GM21423 (cell line): ENCODE measurements around the gene PNMA6E.
A peak's percentile ranks its signal among the peaks of the same experiment; 100 is the strongest.

ENCODE experiments used
- ATAC-seq: cut with Tn5 transposase; IDR thresholded peaks from one replicate; pipeline ENCODE4 v1.9.1; 2021; ENCODE audit warnings: mild to moderate bottlenecking, moderate library complexity; ENCODE audit not compliant: unreplicated experiment

Gene PNMA6E

GRCh38 chrX:153438532-153438931 is 37.4 kb upstream of the PNMA6E start:
- no peak for ATAC-seq

- no peak for ATAC-seq
Observed at GRCh38 chrX:153435845-153436244, 34.7 kb upstream of the PNMA6E start.

GRCh38 chrX:153434801-153435200 is 33.7 kb upstream of the PNMA6E start:
- no peak for ATAC-seq

- no peak for ATAC-seq
Observed at GRCh38 chrX:153433781-153434285, 32.7 kb upstream of the PNMA6E start.

- no peak for ATAC-seq
Observed at GRCh38 chrX:153433161-153433680, 32.1 kb upstream of the PNMA6E start.

GRCh38 chrX:153430796-153431195 is 29.6 kb upstream of the PNMA6E start:
- no peak for ATAC-seq

- ATAC-seq: no peak
Observed at GRCh38 chrX:153426204-153426603, 25.1 kb upstream of the PNMA6E start.

- no peak for ATAC-seq
Observed at GRCh38 chrX:153423652-153424051, 22.5 kb upstream of the PNMA6E start.

- ATAC-seq: no peak
Observed at GRCh38 chrX:153421856-153422255, 20.7 kb upstream of the PNMA6E start.

GRCh38 chrX:153420851-153421599 is 19.9 kb upstream of the PNMA6E start:
- ATAC-seq: no peak

- no peak for ATAC-seq
Observed at GRCh38 chrX:153417637-153418036, 16.5 kb upstream of the PNMA6E start.

GRCh38 chrX:153416781-153417450 is 15.8 kb upstream of the PNMA6E start:
- no peak for ATAC-seq

GRCh38 chrX:153414856-153415510 is 13.8 kb upstream of the PNMA6E start:
- no peak for ATAC-seq

GRCh38 chrX:153413731-153414130 is 12.6 kb upstream of the PNMA6E start:
- no peak for ATAC-seq

GRCh38 chrX:153412746-153413720 is 11.9 kb upstream of the PNMA6E start:
- no peak for ATAC-seq

GRCh38 chrX:153411988-153412574 is 10.9 kb upstream of the PNMA6E start:
- ATAC-seq: no peak

- ATAC-seq: peak; percentile 82
Observed at GRCh38 chrX:153411255-153411987, 10.3 kb upstream of the PNMA6E start, which contains the start of gene ZFP92. Gene ZFP92 (plus strand): TSS chrX:153411472. CDS start chrX:153418323, 6,851 bp downstream.

- ATAC-seq: no peak
Observed at GRCh38 chrX:153410888-153411254, 9.7 kb upstream of the PNMA6E start.

- ATAC-seq: no peak
Observed at GRCh38 chrX:153410373-153410772, 9.2 kb upstream of the PNMA6E start.
